PC-3 (cell line): ENCODE results near the gene PLD4. TPM values are rescaled to one million over a fixed set of nuclear protein-coding genes. Genes with fewer than 3 reads are reported as not detected.

Experiments used
- ATAC-seq: fragments of 200-7000 bp; cut with Tn5 transposase; 2 replicates; pipeline ENCODE4 v1.9.1; 2020; ENCODE audit warnings: mild to moderate bottlenecking, moderate library complexity
- BruUV-seq: library from RNA; stranded (reverse); fragments of 400-500 nt; replicated peaks from 2 replicates; lab custom pipeline; 2021; lab: Mats Ljungman, UMichigan
- CTCF ChIA-PET: fragments of 300-600 bp; sonication (Branson Sonifier 250); formaldehyde crosslinking; loops from one replicate; lab custom pipeline; 2022; ENCODE audit warnings: antibody characterized with exemption; lab: Charles Lee
- POLR2A ChIA-PET: fragments of 300-600 bp; sonication (Branson Sonifier 250); formaldehyde crosslinking; loops from one replicate; lab custom pipeline; 2022; ENCODE audit warnings: antibody characterized with exemption; ENCODE audit not compliant: unreplicated experiment; lab: Charles Lee
- DNase-seq: peaks from one replicate; pipeline ENCODE4 v3.0.0-alpha.2; 2015
- H2AFZ ChIP-seq: fragments of 300-600 bp; sonication (generic); 2 replicates; pipeline ENCODE4 v1.6.0; 2016; ENCODE audit warnings: antibody characterized with exemption, low read length
- H3F3A ChIP-seq: fragments of 300-600 bp; sonication (generic); one replicate; pipeline ENCODE4 v1.6.0; 2017; ENCODE audit warnings: antibody characterized with exemption, low read length, control low read depth, mild to moderate bottlenecking; ENCODE audit not compliant: unreplicated experiment
- H3K27ac ChIP-seq: fragments of 300-600 bp; sonication (generic); 2 replicates; pipeline ENCODE4 v1.5.1; 2016; ENCODE audit warnings: mild to moderate bottlenecking, low read length
- H3K27me3 ChIP-seq: fragments of 300-600 bp; sonication (generic); 2 replicates; pipeline ENCODE4 v1.6.1; 2016; ENCODE audit warnings: low read length, mixed read lengths
- H3K36me3 ChIP-seq: fragments of 300-600 bp; sonication (generic); 2 replicates; pipeline ENCODE4 v1.6.1; 2016; ENCODE audit warnings: low read depth, mixed run types, low read length, mixed read lengths
- H3K4me1 ChIP-seq: fragments of 300-600 bp; sonication (generic); 2 replicates; pipeline ENCODE4 v1.5.1; 2016; ENCODE audit warnings: low read length; ENCODE audit not compliant: insufficient read depth
- H3K4me2 ChIP-seq: fragments of 300-600 bp; sonication (generic); 2 replicates; pipeline ENCODE4 v1.6.0; 2016; ENCODE audit warnings: low read length
- H3K4me3 ChIP-seq: fragments of 300-600 bp; sonication (generic); 2 replicates; pipeline ENCODE4 v1.5.1; 2016; ENCODE audit warnings: mild to moderate bottlenecking, low read length, mixed read lengths
- H3K79me2 ChIP-seq: fragments of 300-600 bp; sonication (generic); 2 replicates; pipeline ENCODE4 v1.6.1; 2017; ENCODE audit warnings: low read length, mixed read lengths
- H3K9ac ChIP-seq: fragments of 300-600 bp; sonication (generic); 2 replicates; pipeline ENCODE4 v1.6.0; 2016; ENCODE audit warnings: mild to moderate bottlenecking, low read length
- H3K9me2 ChIP-seq: fragments of 300-600 bp; sonication (generic); replicated peaks from 2 replicates; pipeline ENCODE4 v1.6.1; 2016; ENCODE audit warnings: mixed run types, low read length, mixed read lengths
- H3K9me3 ChIP-seq: fragments of 300-600 bp; sonication (generic); 2 replicates; pipeline ENCODE4 v1.6.1; 2016; ENCODE audit warnings: low read length, mixed read lengths
- H4K20me1 ChIP-seq: fragments of 300-600 bp; sonication (generic); 2 replicates; pipeline ENCODE4 v1.6.1; 2016; ENCODE audit warnings: low read length, mixed read lengths
- EZH2 ChIP-seq: fragments of 300-600 bp; sonication (generic); IDR thresholded peaks from one replicate; pipeline ENCODE4 v1.6.1; 2017; ENCODE audit warnings: antibody characterized with exemption, mild to moderate bottlenecking, low read length; ENCODE audit not compliant: unreplicated experiment
- EZH2phosphoT487 ChIP-seq: fragments of 300-600 bp; sonication (generic); IDR thresholded peaks from 2 replicates; pipeline ENCODE4 v1.6.1; 2018; ENCODE audit warnings: mild to moderate bottlenecking, antibody characterized with exemption, low read length, borderline replicate concordance
- intact Hi-C: fragments of 100-400 bp; cut with micrococcal nuclease; formaldehyde crosslinking; loops from 2 replicates; pipeline ENCODE4 v1.9.0; 2023
- total RNA-seq: library from RNA; depleted of rRNA; stranded (reverse); fragments of >200 nt; gene quantifications from 2 replicates; pipeline ENCODE4 v1.2.3, GENCODE V29; 2014; rRNA removed
- TF ChIP-seq, protein P1 (sequence below): fragments of 300-600 bp; sonication (generic); conservative IDR thresholded peaks from 2 replicates; pipeline ENCODE4 v1.5.1; 2017; ENCODE audit warnings: antibody characterized with exemption, low read depth, mild to moderate bottlenecking, low read length

PLD4 gene
- total RNA-seq, 1 experiment from 2014 or later = 0.04 TPM

DNA sequence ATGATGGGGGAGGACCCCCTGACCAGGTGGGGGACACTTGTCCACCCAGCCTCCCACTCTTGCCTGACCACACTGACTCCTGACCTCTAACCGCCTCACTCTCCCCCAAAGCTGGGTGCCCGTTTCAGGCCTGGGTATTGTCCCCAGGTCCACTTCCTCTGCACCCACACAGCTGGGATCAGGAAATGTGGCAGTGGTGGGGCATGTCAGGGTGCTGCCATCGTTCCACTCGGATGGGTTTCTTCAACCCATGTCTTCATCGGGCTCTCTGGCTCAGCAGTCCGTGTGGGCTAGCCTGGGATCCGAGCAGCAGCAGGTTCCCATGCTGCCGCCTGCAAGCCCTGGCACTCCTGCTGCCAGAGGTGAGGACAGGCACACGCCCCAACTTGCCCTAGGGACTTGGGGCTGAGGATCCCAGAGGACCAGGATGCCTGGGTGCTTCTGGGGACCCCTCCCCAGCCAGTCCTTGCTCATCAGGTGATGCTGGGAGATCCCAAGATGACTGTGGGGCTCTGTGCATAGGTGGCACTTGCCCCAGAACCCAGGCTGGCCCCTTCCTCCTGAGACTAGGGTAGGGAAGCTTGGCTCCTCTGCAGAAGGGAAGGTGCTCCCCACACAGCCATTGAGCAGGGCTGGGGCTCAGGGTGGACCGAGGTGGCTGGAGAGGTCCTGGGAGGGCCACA is 58.0 kb downstream of the PLD4 start:
- DNase-seq = no peak

More for the DNA sequence above, 58.0 kb downstream of the PLD4 start:
- Histone ChIP-seq H3K4me3 (no peak overlapping the region), H3K4me2 (no peak overlapping the region), H3K9ac (no peak overlapping the region), H3K36me3 (no peaks in the 10 kb centered on the region), H3K9me3 (no peaks in the 10 kb centered on the region), H3K27me3 (no peaks in the 10 kb centered on the region), H4K20me1 (no peaks in the 10 kb centered on the region), H3F3A (no peaks in the 10 kb centered on the region), H3K27ac (no peak overlapping the region), H3K9me2 (no peaks in the 10 kb centered on the region), H2AFZ (no peak overlapping the region), H3K79me2 (peaks cover 18% of the 10 kb centered on the region), H3K4me1 (peaks cover 26% of the 10 kb centered on the region)
- TF ChIP-seq, protein P1, sequence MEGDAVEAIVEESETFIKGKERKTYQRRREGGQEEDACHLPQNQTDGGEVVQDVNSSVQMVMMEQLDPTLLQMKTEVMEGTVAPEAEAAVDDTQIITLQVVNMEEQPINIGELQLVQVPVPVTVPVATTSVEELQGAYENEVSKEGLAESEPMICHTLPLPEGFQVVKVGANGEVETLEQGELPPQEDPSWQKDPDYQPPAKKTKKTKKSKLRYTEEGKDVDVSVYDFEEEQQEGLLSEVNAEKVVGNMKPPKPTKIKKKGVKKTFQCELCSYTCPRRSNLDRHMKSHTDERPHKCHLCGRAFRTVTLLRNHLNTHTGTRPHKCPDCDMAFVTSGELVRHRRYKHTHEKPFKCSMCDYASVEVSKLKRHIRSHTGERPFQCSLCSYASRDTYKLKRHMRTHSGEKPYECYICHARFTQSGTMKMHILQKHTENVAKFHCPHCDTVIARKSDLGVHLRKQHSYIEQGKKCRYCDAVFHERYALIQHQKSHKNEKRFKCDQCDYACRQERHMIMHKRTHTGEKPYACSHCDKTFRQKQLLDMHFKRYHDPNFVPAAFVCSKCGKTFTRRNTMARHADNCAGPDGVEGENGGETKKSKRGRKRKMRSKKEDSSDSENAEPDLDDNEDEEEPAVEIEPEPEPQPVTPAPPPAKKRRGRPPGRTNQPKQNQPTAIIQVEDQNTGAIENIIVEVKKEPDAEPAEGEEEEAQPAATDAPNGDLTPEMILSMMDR = no peak
- TF ChIP-seq EZH2phosphoT487 (no peak), EZH2 (no peak)
- no peak for ATAC-seq
- no TSS peak for BruUV-seq
- ChIA-PET POLR2A (no interaction called here), CTCF (no interaction called here)
- intact Hi-C loops = no loop called here

Other genes with a start within 250 kb of the PLD4 start
- gene INF2, start 235.3 kb upstream of the PLD4 start, total RNA-seq = 132 and 161 TPM in 2 replicates
- gene ADSS1, start 200.7 kb upstream of the PLD4 start, total RNA-seq = 7.9 and 8.8 TPM in 2 replicates
- 375 and 519 TPM in 2 replicates for gene SIVA1, start 171.7 kb upstream of the PLD4 start, total RNA-seq
- 196 and 212 TPM in 2 replicates for gene AKT1, start 129.1 kb upstream of the PLD4 start, total RNA-seq
- gene ZBTB42, start 123.8 kb upstream of the PLD4 start, total RNA-seq = 9.2 and 11.3 TPM in 2 replicates
- 33.2 and 53.4 TPM in 2 replicates for gene CEP170B, start 59.6 kb upstream of the PLD4 start, total RNA-seq
- 25.0 and 31.1 TPM in 2 replicates for gene AHNAK2, start 53.5 kb downstream of the PLD4 start, total RNA-seq
- gene CLBA1, start 60.9 kb downstream of the PLD4 start, total RNA-seq = 19.2 and 27.5 TPM in 2 replicates
- gene CDCA4, start 96.2 kb downstream of the PLD4 start, total RNA-seq = 113 and 133 TPM in 2 replicates
- 0.04 and 0.12 TPM in 2 replicates for gene GPR132, start 140.6 kb downstream of the PLD4 start, total RNA-seq
- gene JAG2, start 243.9 kb downstream of the PLD4 start, total RNA-seq = 57.1 and 59.3 TPM in 2 replicates